Dedifferentiated amniotic fluid mesenchymal stem cell (primary cell): Measurements from ENCODE around the gene SENP7.
"Not testable (repeated sequence)": the region's sequence is repeated elsewhere in the genome, so short reads cannot be mapped to it uniquely, and the experiment has no call there.

Experiments
- DNase-seq: peaks from one replicate; pipeline ENCODE4 v3.0.0-alpha.2; 2016; ENCODE audit errors: extremely low spot score

Gene SENP7

DNA sequence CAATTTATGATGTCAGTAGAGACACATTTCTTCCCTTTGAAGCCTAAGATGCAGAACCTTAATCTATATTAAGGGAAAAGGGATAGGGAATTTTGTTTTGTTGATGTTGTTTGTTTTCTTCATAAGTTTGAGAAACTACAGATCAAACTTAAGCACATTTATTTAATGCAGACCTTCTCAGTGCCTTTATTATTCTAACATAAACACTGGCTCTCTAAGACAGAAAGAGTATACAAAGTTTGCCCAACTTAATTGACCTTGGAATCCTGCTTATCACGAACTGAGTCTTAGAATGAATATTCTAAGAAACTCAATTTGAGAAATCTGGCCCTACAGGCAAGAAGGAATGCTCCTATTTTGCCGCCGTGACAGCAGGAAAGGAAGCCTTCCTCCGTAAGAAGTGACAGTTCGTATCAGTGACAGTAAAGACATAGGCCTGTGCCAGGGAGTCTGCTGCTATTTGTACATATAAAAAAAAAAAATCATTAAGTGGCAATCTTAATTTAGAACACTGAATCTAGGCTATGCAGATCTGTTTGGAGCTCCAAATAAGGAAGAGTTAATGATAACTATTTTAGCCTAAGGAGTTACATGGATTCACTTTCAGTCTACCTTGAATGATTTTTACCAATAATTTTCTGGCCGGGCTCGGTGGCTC lies 183.9 kb downstream of the SENP7 start:
- no peak for DNase-seq

DNA sequence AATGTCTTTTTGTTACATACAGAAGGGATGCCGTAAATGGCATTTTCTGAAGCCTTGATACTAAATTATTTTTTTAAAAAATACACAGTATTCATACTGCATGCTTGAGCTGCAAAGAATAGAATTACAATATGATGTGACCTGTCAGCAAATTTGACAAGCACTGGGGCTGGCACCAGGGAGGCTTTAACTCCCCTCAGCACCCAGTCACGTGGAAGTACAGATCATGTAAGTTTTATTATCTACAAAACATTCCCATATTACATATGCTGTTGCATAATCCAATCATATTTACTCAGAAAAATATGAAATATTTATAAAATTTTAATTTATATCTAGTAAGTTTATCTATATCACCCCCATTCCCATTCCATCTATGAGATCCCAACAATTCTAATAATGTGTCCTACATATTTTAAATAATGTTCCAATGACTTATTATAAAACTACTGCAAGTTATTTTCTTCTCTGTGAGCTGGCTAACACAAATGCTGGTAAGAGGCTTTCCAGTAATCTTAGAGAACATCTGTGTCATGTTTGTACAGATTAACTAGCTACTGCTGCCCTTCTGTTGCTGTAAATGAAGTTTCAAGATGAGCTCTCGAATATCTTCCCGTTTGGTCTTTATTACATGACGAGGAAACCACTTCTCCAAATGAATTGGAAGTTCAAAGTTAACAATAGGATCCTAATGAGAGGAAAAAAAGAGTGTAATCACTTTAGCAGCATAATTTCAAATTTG lies 187.4 kb downstream of the SENP7 start:
- no peak for DNase-seq

DNA sequence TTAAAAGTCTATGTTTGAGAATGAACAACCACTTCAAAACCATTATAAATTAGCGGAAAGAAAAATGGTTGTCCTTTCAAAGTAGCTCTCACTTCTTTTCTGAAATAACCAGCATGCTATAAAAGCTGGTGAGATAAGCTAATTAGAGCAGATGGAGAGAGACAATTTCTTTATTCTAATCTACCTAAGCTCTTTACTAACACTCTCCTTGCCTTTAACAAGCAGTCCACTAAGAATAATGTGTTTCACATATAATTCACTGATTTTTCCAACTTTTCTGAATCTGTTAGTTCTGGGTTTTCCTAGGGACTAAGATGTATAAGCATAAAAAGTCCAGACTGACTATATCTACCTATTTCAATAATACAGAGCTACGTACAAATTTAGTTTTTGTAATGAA lies 192.5 kb downstream of the SENP7 start, which contains the start of gene IMPG2:
Gene IMPG2 (minus strand): TSS at position 101 of the 400 bp plus-strand sequence. CDS start 203 bp downstream, outside the sequence.
- DNase-seq = no peak

DNA sequence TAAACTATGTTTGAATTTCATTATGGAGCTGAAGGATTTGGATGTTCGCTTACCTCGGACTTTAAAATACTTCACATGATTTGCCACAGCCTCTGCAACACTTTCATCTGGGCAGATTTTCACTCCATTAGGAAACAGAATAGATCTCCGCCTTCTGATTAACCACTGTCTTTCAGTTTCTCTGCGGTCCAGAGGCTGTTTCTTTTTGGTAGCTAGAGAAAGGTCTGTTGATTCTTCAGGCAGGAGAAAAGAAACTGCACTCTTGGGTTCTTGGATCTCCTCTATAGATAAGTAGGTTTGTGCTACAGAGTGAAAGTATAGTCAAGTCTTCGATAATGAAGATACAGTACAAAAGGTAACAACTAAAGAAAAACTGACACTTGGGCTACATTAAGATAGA lies 193.5 kb downstream of the SENP7 start:
- no peak for DNase-seq

DNA sequence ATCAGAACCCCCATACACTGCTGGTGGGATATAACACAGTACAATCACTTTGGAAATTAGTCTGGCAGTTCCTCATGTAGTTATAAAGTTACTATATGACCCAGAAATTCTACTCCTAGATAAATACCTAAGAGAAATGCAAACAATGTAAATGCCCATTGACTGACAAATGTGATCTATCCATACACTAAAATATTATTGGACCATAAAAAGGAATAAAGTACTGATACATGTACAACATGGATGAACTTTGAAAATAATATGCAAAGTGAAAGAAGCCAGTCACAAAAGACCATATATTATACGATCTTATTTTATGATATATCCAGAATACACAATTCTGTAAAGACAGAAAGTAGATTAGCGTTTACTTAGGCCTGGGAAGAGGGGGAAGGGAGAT lies 200.5 kb downstream of the SENP7 start:
- no peak for DNase-seq

DNA sequence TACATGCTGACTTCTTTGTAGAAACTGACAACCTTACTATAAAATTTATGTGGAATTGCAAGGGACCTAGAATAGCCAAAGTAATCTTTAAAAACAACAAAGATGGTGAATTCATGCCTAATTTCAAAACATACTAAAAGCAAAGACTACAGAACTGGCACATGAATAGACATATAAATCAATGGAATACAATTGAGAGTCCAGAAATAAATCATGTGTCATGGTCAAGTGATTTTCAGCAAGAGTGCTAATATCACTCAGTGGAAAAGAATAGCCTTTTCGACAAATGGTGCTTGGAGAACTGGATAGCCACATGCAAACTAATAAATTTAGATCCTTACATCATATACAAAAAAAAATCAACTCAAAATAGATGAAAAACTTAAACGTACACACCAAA lies 201.3 kb downstream of the SENP7 start:
- DNase-seq = no peak

DNA sequence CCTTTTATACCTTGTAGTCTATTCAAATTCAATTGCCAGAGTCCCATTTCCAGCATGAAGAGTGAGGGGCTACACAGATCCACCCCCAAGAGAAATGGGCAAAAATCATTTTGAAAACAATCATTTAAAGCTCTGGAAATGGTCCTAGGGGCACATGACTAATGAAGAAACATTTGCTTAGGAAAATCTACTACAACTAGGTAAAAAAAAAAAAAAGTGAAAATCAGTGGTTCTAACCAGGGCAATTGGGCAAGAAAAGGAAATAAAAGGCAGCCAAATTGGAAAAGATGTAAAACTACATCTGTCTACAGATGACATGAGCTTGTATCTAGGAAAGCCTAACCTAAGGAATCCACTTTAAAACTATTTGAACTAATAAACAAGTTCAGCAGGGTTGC lies 202.0 kb downstream of the SENP7 start:
- DNase-seq = no peak

DNA sequence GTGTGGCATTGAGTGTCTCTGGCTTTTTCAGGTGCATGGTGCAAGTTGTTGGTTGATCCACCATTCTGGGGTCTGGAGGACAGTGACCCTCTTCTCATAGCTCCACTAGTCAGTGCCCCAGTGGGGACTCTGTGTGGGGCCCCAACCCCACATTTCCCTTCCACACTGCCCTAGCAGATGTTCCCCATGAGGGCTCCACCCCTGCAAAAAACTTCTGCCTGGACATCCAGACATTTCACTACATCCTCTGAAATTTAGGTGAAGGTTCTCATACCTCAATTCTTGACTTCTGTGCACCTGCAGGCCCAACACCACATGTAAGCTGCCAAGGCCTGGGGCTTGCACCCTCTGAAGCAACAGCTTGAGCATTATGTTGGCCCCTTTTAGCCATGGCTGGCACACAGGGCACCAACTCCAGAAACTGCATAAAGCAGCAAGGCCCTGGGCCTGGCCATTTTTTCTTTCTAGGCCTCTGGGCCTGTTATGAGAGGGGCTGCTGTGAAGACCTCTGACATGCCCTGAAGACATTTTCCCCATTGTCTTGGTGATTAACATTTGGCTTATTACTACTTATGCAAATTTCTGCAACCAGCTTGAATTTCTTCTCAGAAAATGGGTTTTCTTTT lies 204.8 kb downstream of the SENP7 start:
- DNase-seq = not testable (repeated sequence)

DNA sequence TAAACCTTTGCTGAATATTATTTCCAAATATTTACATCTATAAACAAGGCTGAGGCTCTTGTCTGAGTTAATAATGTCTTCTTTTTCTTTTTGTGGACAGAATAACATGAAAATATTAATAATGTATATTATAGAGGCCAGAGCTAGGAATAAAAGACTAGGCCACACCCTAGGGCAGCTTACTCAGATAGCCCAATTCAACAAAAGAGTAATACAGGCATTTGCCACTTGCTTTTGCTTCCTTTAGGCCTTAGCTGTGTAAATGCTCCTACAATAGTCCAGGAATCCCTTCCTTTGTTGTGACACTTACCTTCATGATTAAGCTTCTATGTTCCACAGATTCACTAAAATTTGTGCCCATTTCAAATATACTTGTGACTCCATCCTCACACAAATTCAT lies 209.2 kb downstream of the SENP7 start:
- no peak for DNase-seq

DNA sequence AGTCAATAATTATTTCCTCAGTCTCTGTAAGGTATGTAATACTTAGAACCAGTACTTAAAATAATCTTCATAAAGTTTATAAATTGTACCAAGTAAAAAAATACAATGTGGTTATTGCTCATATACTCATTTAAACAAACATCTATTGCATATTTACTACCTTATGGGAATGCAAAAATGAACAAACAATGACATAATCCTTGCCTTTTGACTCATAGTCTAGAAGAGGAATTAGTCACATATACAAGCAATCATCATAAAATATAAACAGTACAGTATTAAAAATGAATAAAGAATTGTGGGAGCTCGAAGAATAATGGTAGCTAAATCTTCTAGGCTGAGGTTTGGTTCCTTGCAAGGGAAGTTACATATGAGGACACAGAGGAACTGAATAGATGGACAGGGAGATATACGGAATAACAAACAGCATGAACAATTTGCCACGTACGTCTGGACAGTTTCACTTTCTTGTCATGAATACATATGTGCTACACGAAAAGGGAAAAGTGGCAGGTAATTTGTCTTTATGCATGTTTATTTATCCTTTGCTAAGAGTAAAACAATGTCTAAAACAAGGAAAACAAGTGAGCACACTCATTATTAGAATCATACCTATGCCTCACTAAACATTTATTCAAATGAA lies 209.8 kb downstream of the SENP7 start:
- no peak for DNase-seq

DNA sequence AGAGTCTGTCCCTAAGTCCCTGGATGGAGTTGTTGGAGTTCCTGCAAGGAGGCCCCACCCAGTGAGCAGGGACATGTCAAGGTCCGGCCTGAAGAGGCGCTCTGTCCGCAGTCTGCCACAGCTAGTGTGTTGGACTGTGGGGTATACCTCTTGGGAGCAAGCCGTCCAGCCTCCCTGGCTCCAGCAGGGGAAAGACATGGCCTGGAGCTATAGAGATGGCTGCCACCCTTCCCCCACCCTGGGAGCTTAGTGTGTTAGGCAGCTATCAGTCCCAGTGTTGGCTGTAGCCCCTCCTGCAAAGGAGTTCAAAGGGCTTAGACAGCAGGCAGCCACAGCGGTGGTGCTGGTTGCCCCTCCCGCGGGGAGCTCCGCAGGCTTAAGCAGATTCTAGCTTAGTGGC lies 212.9 kb downstream of the SENP7 start:
- no peak for DNase-seq

DNA sequence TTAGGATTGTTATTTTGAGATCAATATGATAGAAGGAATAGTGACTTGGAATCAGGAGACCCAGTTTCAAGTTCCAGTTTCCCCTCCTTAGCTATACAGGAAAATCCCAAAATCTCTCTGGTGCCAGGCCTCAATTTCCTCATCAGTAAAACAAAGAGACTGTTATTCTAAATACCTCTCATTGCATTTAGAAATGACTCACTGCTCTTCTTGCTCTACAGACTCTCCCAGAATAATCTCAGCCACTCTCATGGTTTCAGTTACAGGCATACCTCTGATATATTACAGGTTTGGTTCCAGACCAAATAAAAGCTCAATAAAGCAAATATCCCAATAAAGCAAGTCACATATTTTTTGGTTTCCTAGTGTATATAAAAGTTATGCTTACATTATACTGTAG lies 221.0 kb downstream of the SENP7 start:
- no peak for DNase-seq

DNA sequence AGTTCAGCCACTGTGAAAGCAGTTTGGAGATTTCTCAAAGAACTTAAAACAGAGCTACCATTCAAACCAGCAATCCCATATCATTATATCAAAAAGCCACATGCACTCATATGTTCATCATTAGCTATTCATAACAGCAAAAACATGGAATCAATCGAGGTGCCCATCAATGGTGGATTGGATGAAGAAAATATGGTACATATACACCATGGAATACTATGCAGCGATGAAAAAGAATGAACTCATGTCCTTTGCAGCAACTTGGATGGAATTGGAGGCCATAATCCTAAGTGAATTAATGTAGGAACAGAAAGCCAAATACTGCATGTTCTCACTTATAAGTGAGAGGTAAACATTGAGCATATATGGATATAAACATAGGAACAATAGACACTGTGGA lies 224.7 kb downstream of the SENP7 start:
- DNase-seq = no peak

DNA sequence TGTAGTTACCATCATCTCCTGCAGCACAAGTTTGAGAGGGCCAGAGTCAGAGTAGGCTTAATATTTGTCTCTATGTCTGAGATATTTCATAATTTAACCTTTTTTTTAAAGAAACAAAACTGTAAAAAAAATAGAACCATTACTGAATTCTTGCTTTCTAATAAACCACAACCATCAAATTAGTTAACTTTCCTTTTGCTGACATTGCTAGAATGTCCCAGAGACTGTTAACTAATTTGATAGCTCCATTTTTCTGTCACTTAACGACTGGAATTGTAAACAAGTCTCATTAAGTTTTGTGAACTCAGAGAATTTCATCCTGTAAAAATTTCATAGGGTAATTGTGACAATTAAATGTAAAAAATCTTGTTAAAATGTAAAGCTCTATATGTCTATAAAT lies 228.3 kb downstream of the SENP7 start:
- DNase-seq = no peak

DNA sequence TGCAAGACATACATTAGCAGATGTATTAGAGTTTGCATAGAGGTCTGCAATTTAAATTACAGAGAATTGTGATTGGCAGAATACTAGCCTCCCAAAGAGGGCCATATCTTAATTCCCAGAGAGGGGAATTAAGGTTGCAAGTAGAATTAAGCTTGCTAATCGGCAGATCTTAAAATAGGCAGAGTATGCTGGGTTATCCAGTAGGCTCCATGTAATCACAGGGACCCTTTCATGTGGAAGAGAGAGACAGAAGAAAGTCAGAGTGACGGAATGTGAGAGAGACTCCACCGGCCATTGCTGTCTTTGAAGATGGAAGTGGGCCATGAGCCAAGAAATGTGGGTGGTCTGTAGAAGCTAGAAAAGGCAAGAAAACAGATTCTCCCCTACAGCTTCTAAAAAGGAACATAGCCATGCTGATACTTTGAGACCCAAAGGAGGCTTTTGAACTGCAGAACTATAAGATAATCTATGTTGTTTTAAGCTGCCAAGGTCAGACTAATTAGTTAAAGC lies 231.4 kb downstream of the SENP7 start:
- no peak for DNase-seq

DNA sequence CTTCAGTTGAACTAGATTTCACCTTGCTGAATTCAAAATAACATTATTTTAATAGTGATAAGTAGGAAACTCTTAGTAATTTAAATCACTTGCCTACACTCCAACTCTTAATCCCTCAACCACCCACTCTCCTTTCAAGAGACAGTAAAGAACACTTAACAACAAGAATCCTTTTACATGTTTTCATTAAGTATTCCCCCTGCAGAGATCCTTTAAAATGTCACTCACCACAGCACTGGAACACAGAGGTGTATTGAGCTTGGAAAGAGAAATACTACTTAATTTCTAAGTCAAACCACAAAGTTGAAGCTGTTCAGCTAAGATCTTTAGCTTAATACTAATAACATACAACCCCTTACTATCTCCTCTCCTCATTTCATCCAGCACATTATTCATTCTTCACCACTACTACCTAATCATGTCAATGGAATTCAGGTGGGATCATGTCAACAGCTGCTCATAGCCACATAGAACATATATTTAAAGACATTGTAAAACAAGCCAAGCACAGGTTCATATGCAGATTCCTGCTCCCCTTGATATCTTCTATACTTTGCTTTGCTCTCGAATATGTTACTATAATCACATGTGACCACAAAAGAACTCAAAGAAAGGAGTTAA lies 233.1 kb downstream of the SENP7 start:
- no peak for DNase-seq

DNA sequence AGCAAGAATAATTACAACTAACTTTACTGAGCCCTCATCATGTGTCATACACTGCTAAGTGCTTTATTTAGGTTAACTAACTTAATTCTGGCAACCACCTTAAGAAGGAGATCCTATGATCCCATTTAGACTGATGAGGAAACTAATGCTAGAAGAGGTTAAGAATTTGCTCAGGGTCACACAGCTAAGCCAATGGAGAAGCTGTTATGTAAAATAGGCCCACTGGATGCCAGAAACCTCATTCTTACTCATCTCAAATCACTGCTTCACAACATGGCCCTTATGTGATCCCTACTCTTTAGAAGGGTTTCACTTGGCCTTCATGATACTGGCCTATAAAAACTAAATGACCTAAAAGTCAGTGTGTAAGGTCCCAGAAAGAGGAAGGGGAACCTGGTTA lies 233.8 kb downstream of the SENP7 start:
- no peak for DNase-seq

DNA sequence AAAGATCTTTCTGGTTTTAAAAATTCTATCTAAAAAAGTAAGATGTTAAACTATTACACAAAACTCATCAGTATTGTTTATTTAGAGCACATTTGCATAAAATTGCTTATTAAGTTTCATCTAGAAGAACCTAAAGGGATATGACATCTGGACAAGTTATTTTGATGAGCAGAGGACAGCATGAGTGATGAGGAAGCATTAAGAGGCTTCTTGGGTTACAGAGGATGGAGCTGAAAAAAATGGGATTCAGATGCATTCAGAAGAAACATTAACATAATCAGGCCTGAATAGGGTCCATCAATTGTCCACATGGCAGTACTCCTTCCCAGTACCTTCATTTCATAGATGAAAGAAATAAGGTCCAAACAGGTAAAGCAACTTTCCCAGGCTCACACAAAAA lies 234.3 kb downstream of the SENP7 start:
- no peak for DNase-seq
